Activated CD4-positive, alpha-beta T cell treated with anti-CD3 and anti-CD28 coated beads, Interleukin-2, amount 50 U/mL, for 48 hours (primary cell): ENCODE measurements around the gene TUBB2B.

Experiments used
- DNase-seq, 2 experiments: peaks; one replicate each; pipeline ENCODE4 v3.0.0-alpha.2; 2020

Gene TUBB2B

GRCh38 chr6:3227363-3228045, at the start of gene TUBB2B:
Gene TUBB2B, minus strand, starts transcription at chr6:3227653. Its CDS starts 110 bp downstream, at chr6:3227543.
- DNase-seq, result no peak

DNA sequence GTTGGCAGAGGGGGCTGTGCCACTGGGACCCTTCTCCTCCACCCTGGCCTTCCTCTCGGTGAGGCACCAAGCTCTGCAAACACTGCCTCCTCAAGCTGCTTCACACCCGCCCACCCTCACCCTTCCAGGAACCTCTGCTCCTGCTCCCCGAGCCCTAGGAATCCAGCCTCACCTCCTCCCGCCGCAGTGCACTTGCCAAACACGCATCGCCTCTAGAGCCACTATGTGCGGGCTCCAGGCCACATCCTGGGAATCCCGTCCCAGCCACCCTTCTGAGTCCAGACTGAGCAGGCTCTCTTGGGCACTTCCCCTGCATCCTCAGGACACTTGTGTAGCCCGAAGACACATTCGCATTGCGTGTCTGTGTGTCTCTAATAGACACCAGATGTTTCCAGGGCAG, 49.8 kb upstream of the TUBB2B start:
- no peak for DNase-seq

- DNase-seq, result no peak
These were observed 49.0 kb upstream of the TUBB2B start for GRCh38 chr6:3276174-3277167.

- no peak for DNase-seq
These were observed 46.5 kb upstream of the TUBB2B start for GRCh38 chr6:3273707-3274521.

DNA sequence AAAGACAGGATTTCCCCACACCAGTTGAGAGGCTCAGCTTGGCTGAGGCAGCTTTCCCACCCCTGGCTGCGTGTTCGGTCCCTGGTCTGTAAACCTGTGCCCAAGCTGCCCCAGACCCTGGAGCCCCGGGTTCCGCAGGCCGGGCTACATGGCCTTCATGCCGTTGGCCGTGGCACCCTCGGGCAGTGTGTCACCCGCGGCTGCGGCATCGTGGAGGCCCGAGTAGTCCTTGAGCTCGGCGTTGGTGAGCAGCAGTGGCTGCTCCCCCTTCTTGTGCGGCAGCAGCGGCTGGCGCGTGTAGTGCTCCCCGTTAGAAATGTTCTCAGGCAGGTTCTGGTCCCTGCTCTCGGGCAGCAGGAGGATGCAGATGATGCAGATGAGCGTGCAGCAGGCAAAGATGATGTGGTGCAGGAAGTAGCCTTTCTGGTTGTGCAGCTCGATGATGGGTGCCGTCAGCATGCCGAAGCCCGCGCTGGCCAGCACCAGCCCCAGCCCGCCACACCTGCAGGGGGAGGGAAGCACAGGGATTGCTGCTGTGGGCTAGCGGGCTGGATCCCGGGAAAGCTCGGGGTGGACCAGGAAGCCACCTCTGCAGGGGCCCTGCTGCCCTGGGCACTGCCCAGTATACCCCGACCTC, 45.6 kb upstream of the TUBB2B start:
- no peak for DNase-seq

GRCh38 chr6:3271756-3272155, 44.3 kb upstream of the TUBB2B start:
- no peak for DNase-seq

- DNase-seq, result no peak
These were observed 42.8 kb upstream of the TUBB2B start for GRCh38 chr6:3270258-3270657.

- DNase-seq, result peak; percentile 40 to 57
These were observed 42.0 kb upstream of the TUBB2B start for GRCh38 chr6:3269281-3269975.

DNA sequence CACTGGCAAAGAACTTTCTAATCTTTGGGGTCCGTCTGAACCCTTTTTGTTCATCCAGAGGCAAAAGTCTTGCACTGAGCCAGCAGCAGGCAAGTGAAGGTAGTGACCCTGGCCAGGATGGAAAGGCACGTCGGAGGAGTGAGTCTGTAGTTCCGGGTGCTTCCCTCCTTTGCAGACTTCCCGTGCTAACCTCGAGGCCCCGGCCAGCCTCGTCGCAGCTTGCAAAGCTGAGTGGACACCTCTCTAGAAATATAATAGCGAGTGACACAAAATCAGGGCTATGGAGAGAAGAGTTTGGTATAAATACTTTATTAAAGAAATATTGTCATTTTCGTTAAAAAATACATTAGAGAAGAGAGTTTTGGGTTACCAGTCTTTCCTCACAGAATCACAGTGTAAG, 41.2 kb upstream of the TUBB2B start:
- no peak for DNase-seq

GRCh38 chr6:3267162-3267561, 39.7 kb upstream of the TUBB2B start:
- DNase-seq, result no peak

GRCh38 chr6:3266170-3266569, 38.7 kb upstream of the TUBB2B start:
- no peak for DNase-seq

GRCh38 chr6:3265671-3266070, 38.2 kb upstream of the TUBB2B start:
- no peak for DNase-seq

GRCh38 chr6:3264356-3264755, 36.9 kb upstream of the TUBB2B start:
- no peak for DNase-seq

DNA sequence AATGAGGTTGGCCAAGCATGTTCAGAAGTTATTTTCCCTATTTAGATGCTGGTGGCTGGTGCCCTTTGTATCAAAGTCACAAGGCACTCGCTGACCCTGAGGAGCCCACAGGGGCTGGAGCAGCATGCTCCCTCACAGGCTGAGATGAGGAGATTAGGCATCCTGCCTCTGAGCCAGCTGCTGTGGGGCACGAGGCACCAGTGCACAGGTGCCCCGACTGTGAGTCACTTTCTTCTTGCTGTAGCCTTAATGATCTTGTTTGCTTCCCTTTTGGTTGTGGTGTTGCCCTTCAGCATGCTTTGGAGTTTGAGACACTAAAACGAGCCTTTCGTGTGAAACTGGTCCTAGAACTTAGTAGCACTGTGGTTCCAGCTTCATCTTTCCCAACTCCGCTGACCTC, 35.6 kb upstream of the TUBB2B start:
- no peak for DNase-seq

DNA sequence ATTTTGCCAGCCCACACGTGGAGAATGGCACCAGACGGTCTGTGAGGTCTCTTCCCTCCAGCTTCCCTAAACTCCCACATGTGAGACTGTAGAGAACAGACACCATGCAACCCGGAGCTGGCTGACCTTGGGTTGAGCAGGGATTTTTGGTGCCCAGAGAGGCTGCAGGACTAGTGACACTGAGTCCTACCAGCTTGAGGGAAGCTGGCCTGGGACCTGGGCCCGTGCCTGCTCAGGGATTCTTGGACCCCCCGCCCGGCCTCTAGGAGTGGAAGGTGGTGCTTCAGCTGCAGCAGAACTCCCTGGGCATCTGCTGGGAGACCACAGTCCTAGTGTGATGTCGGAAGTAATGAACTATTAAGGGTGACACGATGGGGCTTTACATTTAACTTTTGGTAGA, 34.5 kb upstream of the TUBB2B start:
- DNase-seq, result no peak

GRCh38 chr6:3261518-3261820, 34.0 kb upstream of the TUBB2B start:
- DNase-seq, result no peak

- no peak for DNase-seq
These were observed 33.5 kb upstream of the TUBB2B start for GRCh38 chr6:3260772-3261517.

DNA sequence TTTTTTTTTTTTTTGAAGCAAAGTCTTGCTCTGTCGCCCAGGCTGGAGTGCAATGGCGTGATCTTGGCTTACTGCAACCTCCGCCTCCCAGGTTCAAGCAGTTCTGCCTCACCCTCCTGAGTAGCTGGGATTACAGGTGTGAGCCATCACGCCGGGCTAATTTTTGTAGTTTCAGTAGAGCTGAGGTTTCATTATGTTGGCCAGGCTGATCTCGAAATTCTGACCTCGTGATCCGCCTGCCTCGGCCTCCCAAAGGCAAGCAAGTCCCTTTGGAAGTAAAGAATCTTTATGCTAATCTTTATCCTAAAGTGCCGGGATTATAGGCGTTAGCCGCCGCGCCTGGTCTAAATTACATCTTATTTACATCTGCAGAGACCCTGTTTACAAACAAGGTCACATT, 32.8 kb upstream of the TUBB2B start:
- no peak for DNase-seq

- DNase-seq, result peak; percentile 33 to 45
These were observed 32.1 kb upstream of the TUBB2B start for GRCh38 chr6:3259491-3259958.

- DNase-seq, result peak; percentile 97
These were observed 31.5 kb upstream of the TUBB2B start, which contains the start of gene PSMG4 for GRCh38 chr6:3258720-3259490. Gene PSMG4, plus strand, starts transcription at chr6:3258947. Its CDS starts 76 bp downstream, at chr6:3259023.
